GM18861 (cell line): Measurements from ENCODE around the gene ASTN2.
"Not testable (repeated sequence)": the region's sequence is repeated elsewhere in the genome, so short reads cannot be mapped to it uniquely, and the experiment has no call there.

Source experiments
- ATAC-seq: cut with Tn5 transposase; IDR thresholded peaks from one replicate; pipeline ENCODE4 v1.9.1; 2021; ENCODE audit not compliant: unreplicated experiment

Gene ASTN2

GRCh38 chr9:116891424-116891823 lies 523.4 kb downstream of the ASTN2 start:
- no peak for ATAC-seq

- not testable (repeated sequence) for ATAC-seq
Observed at GRCh38 chr9:116888476-116888875, 526.4 kb downstream of the ASTN2 start.

- ATAC-seq = no peak
Observed at GRCh38 chr9:116888066-116888465, 526.8 kb downstream of the ASTN2 start.

GRCh38 chr9:116883676-116884075 lies 531.2 kb downstream of the ASTN2 start:
- no peak for ATAC-seq

- ATAC-seq = no peak
Observed at GRCh38 chr9:116877072-116877471, 537.8 kb downstream of the ASTN2 start.

GRCh38 chr9:116875576-116875975 lies 539.3 kb downstream of the ASTN2 start:
- ATAC-seq = no peak

GRCh38 chr9:116873937-116874914 lies 540.6 kb downstream of the ASTN2 start:
- no peak for ATAC-seq

- no peak for ATAC-seq
Observed at GRCh38 chr9:116873491-116873890, 541.4 kb downstream of the ASTN2 start.

GRCh38 chr9:116870566-116870965 lies 544.3 kb downstream of the ASTN2 start:
- no peak for ATAC-seq

GRCh38 chr9:116868201-116868600 lies 546.7 kb downstream of the ASTN2 start:
- peak; percentile 97 for ATAC-seq

GRCh38 chr9:116861321-116861720 lies 553.5 kb downstream of the ASTN2 start:
- ATAC-seq = no peak

- ATAC-seq = peak; percentile 67
Observed at GRCh38 chr9:116860509-116861120, 554.2 kb downstream of the ASTN2 start.

GRCh38 chr9:116859763-116860162 lies 555.1 kb downstream of the ASTN2 start:
- ATAC-seq = no peak

- ATAC-seq = no peak
Observed at GRCh38 chr9:116857321-116857720, 557.5 kb downstream of the ASTN2 start.

GRCh38 chr9:116855881-116856662 lies 558.8 kb downstream of the ASTN2 start:
- ATAC-seq = no peak

GRCh38 chr9:116849721-116850120 lies 565.1 kb downstream of the ASTN2 start:
- ATAC-seq = no peak

GRCh38 chr9:116844621-116845020 lies 570.2 kb downstream of the ASTN2 start:
- no peak for ATAC-seq

GRCh38 chr9:116843863-116844620 lies 570.8 kb downstream of the ASTN2 start:
- ATAC-seq = no peak

- no peak for ATAC-seq
Observed at GRCh38 chr9:116842658-116843057, 572.2 kb downstream of the ASTN2 start.

- ATAC-seq = not testable (repeated sequence)
Observed at GRCh38 chr9:116838468-116838867, 576.4 kb downstream of the ASTN2 start.
